Neuronal stem cell (in vitro differentiated cells): Measurements from ENCODE around the gene TNS3.

Source experiments
- DNase-seq: peaks from one replicate; pipeline ENCODE4 v3.0.0-alpha.2; 2013; ENCODE audit warnings: low spot score
- H2AFZ ChIP-seq: one replicate; pipeline ENCODE4 v1.6.1; 2013; ENCODE audit warnings: mild to moderate bottlenecking, low read length, inconsistent platforms
- H2AK5ac ChIP-seq: 2 replicates; pipeline ENCODE4 v1.6.1; 2013; ENCODE audit warnings: low read depth, mild to moderate bottlenecking, inconsistent platforms, low read length, moderate library complexity, mixed read lengths
- H2BK120ac ChIP-seq: 2 replicates; pipeline ENCODE4 v1.6.1; 2013; ENCODE audit warnings: low read depth, mild to moderate bottlenecking, inconsistent platforms, low read length, moderate library complexity, mixed read lengths
- H2BK12ac ChIP-seq: one replicate; pipeline ENCODE4 v1.6.1; 2013; ENCODE audit warnings: low read length, inconsistent platforms
- H2BK15ac ChIP-seq: 2 replicates; pipeline ENCODE4 v1.6.1; 2013; ENCODE audit warnings: mild to moderate bottlenecking, low read length, inconsistent platforms, mixed read lengths
- H2BK5ac ChIP-seq: one replicate; pipeline ENCODE4 v1.6.1; 2013; ENCODE audit warnings: inconsistent platforms, mild to moderate bottlenecking, low read length, moderate library complexity
- H3K14ac ChIP-seq: one replicate; pipeline ENCODE4 v1.6.1; 2013; ENCODE audit warnings: low read length, inconsistent platforms
- H3K18ac ChIP-seq: 2 replicates; pipeline ENCODE4 v1.6.1; 2013; ENCODE audit warnings: low read length, inconsistent platforms
- H3K23ac ChIP-seq: 2 replicates; pipeline ENCODE4 v1.6.1; 2013; ENCODE audit warnings: low read depth, mild to moderate bottlenecking, mixed read lengths, low read length, inconsistent platforms; ENCODE audit not compliant: poor library complexity
- H3K27ac ChIP-seq: replicated peaks from 3 replicates; pipeline ENCODE4 v1.5.1; 2013; ENCODE audit warnings: low read length, inconsistent platforms
- H3K27me3 ChIP-seq, 3 experiments: 2 replicates each; pipeline ENCODE4 v1.6.1; 2013; ENCODE audit warnings: low read length in 3 of 3, mild to moderate bottlenecking in 2 of 3, inconsistent platforms in 1 of 3, low read depth in 1 of 3, mixed read lengths in 1 of 3, moderate library complexity in 1 of 3; ENCODE audit not compliant: control insufficient read depth in 3 of 3, insufficient read depth in 3 of 3
- H3K36me3 ChIP-seq, 2 donors: replicated peaks in 1 of 2; 2 replicates each; pipeline ENCODE4 v1.6.1; 2013; ENCODE audit warnings: low read length in 2 of 2; ENCODE audit not compliant: control insufficient read depth in 2 of 2, insufficient read depth in 2 of 2
- H3K4ac ChIP-seq: 2 replicates; pipeline ENCODE4 v1.6.1; 2013; ENCODE audit warnings: inconsistent platforms, mild to moderate bottlenecking, low read length, moderate library complexity
- H3K4me1 ChIP-seq, 2 donors: 1 replicate in 1 of 2; 2 replicates in 1 of 2; pipeline ENCODE4 v1.6.1; 2013; ENCODE audit warnings: low read length in 2 of 2, low read depth in 1 of 2; ENCODE audit not compliant: control insufficient read depth in 2 of 2, insufficient read depth in 1 of 2
- H3K4me2 ChIP-seq: one replicate; pipeline ENCODE4 v1.6.1; 2013; ENCODE audit warnings: mild to moderate bottlenecking, low read length, inconsistent platforms; ENCODE audit not compliant: insufficient read depth, poor library complexity, severe bottlenecking
- H3K4me3 ChIP-seq, 2 donors: 2 replicates each; pipeline ENCODE4 v1.5.1; 2013; ENCODE audit warnings: low read length in 2 of 2, mild to moderate bottlenecking in 2 of 2, inconsistent platforms in 1 of 2, moderate library complexity in 1 of 2
- H3K79me1 ChIP-seq: one replicate; pipeline ENCODE4 v1.6.1; 2013; ENCODE audit warnings: low read depth, mild to moderate bottlenecking, inconsistent platforms, low read length, moderate library complexity
- H3K9ac ChIP-seq: one replicate; pipeline ENCODE4 v1.6.1; 2013; ENCODE audit warnings: mild to moderate bottlenecking, low read depth, low read length, inconsistent platforms; ENCODE audit not compliant: poor library complexity
- H3K9me3 ChIP-seq, 2 donors: replicated peaks in 1 of 2; 2 replicates each; pipeline versions ENCODE3 to v1.6.1; 2013; ENCODE audit warnings: low read length in 2 of 2, mild to moderate bottlenecking in 2 of 2, inconsistent platforms in 1 of 2, low read depth in 1 of 2, mixed read lengths in 1 of 2, moderate library complexity in 1 of 2; ENCODE audit not compliant: control insufficient read depth in 2 of 2, insufficient read depth in 1 of 2
- H4K8ac ChIP-seq: one replicate; pipeline ENCODE4 v1.6.1; 2013; ENCODE audit warnings: low read depth, mild to moderate bottlenecking, inconsistent platforms, low read length, moderate library complexity
- H4K91ac ChIP-seq: one replicate; pipeline ENCODE4 v1.6.1; 2013; ENCODE audit warnings: low read length, low read depth, mild to moderate bottlenecking, inconsistent platforms; ENCODE audit not compliant: poor library complexity
- WGBS, 2 donors: extraction: QIAGEN DNeasy Blood & Tissue Kit; methylation state at CpG; one replicate each; pipeline ENCODE4 v1.1.7; 2013; ENCODE audit warnings: missing lambda C conversion rate in 2 of 2, mixed read lengths in 1 of 2; ENCODE audit not compliant: insufficient read length in 2 of 2, insufficient replicate concordance in 1 of 2; ENCODE audit errors: extremely low coverage in 2 of 2; 5-methylcytosine and 5-hydroxymethylcytosine counted together

TNS3 gene

DNA sequence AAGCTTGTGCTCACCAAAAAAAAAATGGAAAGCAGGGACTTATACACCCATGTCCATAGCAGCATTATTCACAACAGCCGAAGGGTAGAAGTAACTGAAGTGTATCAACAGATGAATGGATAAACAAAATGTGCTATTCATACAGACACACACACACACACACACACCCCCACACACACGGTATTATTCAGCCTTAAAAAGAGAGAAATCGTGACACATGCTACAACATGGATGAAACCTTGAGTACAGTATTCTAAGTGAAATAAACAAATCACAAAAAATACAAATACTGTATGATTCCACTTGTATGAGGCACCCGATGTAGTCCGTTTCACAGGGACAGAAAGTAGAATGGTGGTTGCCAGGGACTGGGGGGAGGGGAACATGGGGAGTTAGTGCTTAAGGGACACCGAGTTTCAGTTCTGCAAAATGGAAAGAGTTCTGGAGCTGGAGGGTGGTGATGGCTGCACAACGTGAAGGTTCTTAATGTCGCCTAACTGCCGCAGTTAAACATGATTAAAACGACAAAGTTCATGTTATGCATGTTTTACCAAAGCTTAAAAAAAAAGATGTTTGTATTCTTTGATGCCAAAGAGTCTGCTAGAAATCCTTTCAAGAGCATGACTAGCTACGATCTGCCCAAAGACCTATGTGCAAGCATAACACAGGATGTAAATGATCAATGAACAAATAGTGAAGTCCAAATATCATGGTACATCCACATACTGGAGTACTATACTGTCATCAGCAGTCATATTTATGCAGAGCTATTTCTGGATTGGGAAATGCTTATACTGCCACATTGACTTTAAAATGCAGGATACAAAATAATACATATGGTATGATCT lies 7.2 kb downstream of the TNS3 start:
- Histone ChIP-seq H3K18ac (no peak overlapping the region), H3K9ac (no peak overlapping the region), H2AK5ac (no peak overlapping the region), H3K4me2 (no peak overlapping the region), H2BK12ac (no peak overlapping the region), H3K4me3 (no peak overlapping the region), H2AFZ (no peak overlapping the region), H3K4ac (no peak overlapping the region), H3K27me3 (no peaks in the 10 kb centered on the region), H4K8ac (no peak overlapping the region), H3K4me1 (peaks cover 0 to 13% of the 10 kb centered on the region in 2 donors), H2BK5ac (no peak overlapping the region), H3K14ac (no peak overlapping the region), H2BK120ac (no peak overlapping the region), H3K36me3 (peaks cover 0 to 3% of the 10 kb centered on the region in 2 donors), H4K91ac (no peak overlapping the region), H3K9me3 (no peaks in the 10 kb centered on the region), H3K23ac (no peak overlapping the region), H3K79me1 (peaks cover 5% of the 10 kb centered on the region), H3K27ac (no peak overlapping the region), H2BK15ac (no peak overlapping the region)
- no CpG with 5 or more reads among the region's 11 CpGs for WGBS, 2 donors
- DNase-seq = no peak

DNA sequence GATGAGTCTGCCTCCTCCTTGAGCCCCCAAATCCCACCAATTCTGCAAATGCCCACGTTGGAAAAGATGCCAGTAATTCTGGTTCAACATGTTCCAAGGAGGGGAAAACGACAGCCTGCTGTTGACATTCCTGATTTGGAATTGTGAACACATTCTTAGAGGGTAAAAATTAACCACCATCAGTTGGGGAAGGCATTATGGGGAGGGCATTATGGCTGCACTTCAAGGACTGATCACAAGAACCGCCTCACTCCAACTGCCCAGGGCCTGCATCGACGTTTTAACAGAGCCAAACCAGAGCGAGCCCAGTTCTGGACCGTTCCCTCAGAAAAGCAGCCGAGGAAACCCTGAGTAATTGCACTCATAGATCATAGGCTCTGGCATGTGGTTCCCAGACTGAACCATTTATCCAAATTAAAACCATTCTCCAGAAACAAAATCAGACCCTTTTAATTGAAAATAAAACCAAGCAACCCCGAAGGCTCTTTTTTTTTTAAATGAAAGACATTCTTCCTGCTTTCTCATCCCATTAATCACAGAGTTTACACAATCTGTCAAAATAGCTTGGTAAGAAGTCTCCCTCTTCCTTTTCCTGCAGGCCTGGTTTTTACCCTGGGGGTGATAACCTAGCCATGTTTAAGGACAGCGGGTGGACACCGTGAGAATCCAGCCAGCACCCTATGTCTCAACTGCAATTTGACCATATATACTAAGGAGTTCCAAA lies 8.0 kb downstream of the TNS3 start:
- H2BK5ac ChIP-seq = no peak overlapping the region
- no peak overlapping the region for H2BK120ac ChIP-seq
- DNase-seq = no peak
- no peak overlapping the region for H2AK5ac ChIP-seq
- peaks cover 0 to 13% of the 10 kb centered on the region in 2 donors for H3K4me1 ChIP-seq
- WGBS, 2 donors = no CpG with 5 or more reads among the region's 11 CpGs
- no peak overlapping the region for H3K23ac ChIP-seq
- no peak overlapping the region for H3K18ac ChIP-seq
- H3K79me1 ChIP-seq = peaks cover 5% of the 10 kb centered on the region
- no peaks in the 10 kb centered on the region for H3K27me3 ChIP-seq
- no peak overlapping the region for H4K8ac ChIP-seq
- H3K14ac ChIP-seq = no peak overlapping the region
- no peak overlapping the region for H4K91ac ChIP-seq
- no peak overlapping the region for H3K27ac ChIP-seq
- H3K4ac ChIP-seq = no peak overlapping the region
- H2BK15ac ChIP-seq = no peak overlapping the region
- no peaks in the 10 kb centered on the region for H3K9me3 ChIP-seq
- H3K4me2 ChIP-seq = no peak overlapping the region
- no peak overlapping the region for H3K9ac ChIP-seq
- H2BK12ac ChIP-seq = no peak overlapping the region
- H3K4me3 ChIP-seq = no peak overlapping the region
- H2AFZ ChIP-seq = no peak overlapping the region
- H3K36me3 ChIP-seq = peaks cover 0 to 3% of the 10 kb centered on the region in 2 donors

DNA sequence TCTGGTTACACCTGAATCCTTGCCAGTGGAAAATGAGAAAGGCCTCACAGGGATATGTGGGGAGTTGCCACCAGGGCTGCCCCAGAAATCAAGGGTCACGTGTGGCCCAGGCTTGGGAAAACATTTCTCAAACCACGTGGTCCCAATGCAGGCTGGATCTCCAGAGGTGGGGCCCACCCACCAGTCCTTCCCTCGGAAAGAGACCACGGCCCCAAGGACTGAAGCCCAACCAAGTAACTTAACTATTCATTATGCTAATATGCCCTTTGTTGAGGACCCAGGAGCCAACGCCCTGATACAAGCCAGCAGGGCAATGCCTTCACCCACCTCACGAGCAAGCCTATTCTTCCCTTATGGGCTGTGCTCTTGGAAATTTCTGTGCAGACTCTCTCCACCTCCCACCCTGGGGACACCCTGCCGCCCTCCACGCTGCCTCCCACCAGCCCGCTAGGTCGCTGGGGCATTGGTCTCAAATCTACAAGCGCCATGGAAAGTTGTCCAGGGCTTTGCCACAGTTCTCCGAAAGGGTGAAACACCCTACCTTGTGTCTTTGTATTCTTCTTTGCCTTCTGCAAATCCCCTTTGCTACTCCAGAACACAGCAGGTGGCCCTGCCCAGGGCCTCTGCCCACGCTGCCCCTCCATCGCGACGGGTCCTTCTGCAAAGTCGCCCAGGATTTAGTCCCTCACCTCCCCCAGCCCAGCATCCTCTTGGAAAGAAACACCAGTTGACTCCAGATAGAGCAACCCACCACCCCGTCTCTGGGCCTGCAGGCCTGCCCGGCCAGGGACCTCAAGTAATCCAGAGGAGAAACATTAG lies 8.8 kb downstream of the TNS3 start:
- Histone ChIP-seq H3K79me1 (peaks cover 5% of the 10 kb centered on the region), H3K36me3 (peaks cover 0 to 4% of the 10 kb centered on the region in 2 donors), H3K9me3 (no peaks in the 10 kb centered on the region), H3K27ac (no peak overlapping the region), H3K14ac (no peak overlapping the region), H3K4me2 (no peak overlapping the region), H2BK12ac (no peak overlapping the region), H2AFZ (no peak overlapping the region), H3K9ac (no peak overlapping the region), H4K91ac (no peak overlapping the region), H2BK5ac (no peak overlapping the region), H2AK5ac (no peak overlapping the region), H3K4me3 (no peak overlapping the region), H3K23ac (no peak overlapping the region), H2BK120ac (no peak overlapping the region), H2BK15ac (no peak overlapping the region), H3K4me1 (peaks cover 0 to 13% of the 10 kb centered on the region in 2 donors), H3K4ac (no peak overlapping the region), H3K18ac (peak overlapping the region; percentile 35), H4K8ac (no peak overlapping the region), H3K27me3 (no peaks in the 10 kb centered on the region)
- no CpG with 5 or more reads among the region's 19 CpGs for WGBS, 2 donors
- DNase-seq = no peak
